GM12864 (cell line): ENCODE measurements around the gene ETV6.

Source experiments
- DNase-seq: peaks from one replicate; pipeline ENCODE4 v3.0.0-alpha.2; 2011; ENCODE audit warnings: low read depth
- H3K4me3 ChIP-seq: 2 replicates; pipeline ENCODE4 v1.5.1; 2011; ENCODE audit warnings: mild to moderate bottlenecking, low read depth, low read length, control low read depth
- TF ChIP-seq, protein P1 (sequence below): IDR thresholded peaks from 2 replicates; pipeline ENCODE4 v1.5.1; 2011; ENCODE audit warnings: low read depth, mild to moderate bottlenecking, moderate library complexity, low read length, control low read depth, inconsistent platforms; ENCODE audit errors: missing control alignments

The ETV6 gene

GRCh38 chr12:11688831-11689230, 39.4 kb downstream of the ETV6 start:
- DNase-seq, result no peak
- TF ChIP-seq, protein P1, sequence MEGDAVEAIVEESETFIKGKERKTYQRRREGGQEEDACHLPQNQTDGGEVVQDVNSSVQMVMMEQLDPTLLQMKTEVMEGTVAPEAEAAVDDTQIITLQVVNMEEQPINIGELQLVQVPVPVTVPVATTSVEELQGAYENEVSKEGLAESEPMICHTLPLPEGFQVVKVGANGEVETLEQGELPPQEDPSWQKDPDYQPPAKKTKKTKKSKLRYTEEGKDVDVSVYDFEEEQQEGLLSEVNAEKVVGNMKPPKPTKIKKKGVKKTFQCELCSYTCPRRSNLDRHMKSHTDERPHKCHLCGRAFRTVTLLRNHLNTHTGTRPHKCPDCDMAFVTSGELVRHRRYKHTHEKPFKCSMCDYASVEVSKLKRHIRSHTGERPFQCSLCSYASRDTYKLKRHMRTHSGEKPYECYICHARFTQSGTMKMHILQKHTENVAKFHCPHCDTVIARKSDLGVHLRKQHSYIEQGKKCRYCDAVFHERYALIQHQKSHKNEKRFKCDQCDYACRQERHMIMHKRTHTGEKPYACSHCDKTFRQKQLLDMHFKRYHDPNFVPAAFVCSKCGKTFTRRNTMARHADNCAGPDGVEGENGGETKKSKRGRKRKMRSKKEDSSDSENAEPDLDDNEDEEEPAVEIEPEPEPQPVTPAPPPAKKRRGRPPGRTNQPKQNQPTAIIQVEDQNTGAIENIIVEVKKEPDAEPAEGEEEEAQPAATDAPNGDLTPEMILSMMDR, result no peak
- no peak overlapping the region for H3K4me3 ChIP-seq

DNA sequence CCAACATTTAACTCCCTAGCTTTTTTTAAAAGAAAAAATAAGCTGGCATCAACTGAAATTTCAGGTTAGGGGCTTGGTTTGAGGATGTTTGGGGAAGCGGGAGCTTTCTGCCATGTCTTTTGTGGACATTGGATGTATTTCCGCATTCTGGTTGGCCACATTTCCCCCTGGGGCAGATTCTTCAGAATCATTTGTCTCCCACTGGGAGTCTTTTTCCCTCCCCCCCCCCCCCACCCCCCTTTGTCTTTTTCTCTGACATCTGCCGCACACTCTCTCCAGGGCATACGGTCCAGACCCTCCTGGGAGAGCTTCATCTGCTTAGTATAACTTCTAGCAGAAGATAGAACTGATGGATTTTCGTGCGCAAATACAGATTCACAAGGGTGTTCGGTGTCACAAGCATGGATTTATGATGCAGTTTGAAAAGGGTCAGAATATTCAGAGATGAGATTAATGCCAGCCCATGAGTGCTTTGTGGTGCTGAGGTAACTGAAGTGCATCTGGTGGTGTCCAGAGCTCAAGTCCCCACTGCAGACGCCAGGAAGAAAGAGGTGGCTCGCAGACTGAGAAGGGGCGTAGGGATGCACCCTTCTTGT, 40.2 kb downstream of the ETV6 start:
- no peak overlapping the region for H3K4me3 ChIP-seq
- DNase-seq, result no peak
- TF ChIP-seq, protein P1, result no peak

DNA sequence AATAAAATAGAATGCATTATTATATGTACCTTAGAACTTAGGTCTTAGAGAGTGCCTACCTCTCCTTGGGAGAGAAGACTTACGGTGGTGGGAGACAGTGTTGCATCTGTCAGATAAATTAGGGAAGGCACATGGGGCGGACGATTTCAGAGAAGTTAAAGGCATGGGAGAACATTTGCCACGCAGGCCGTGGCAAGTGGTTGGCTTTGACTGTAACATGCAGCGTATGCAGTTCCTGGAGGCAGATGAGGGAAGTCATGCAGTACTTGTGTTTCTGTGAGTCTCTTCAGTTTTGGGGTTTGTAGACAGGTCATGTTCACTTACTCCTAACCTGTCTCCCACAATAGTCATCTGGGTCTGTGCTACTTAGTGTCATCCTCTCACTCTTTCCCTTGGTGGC, 43.6 kb downstream of the ETV6 start:
- no peak overlapping the region for H3K4me3 ChIP-seq
- DNase-seq, result no peak
- TF ChIP-seq, protein P1, result no peak

GRCh38 chr12:11693601-11694000, 44.1 kb downstream of the ETV6 start:
- TF ChIP-seq, protein P1, result no peak
- no peak for DNase-seq

GRCh38 chr12:11694528-11694927, 45.1 kb downstream of the ETV6 start:
- no peak overlapping the region for H3K4me3 ChIP-seq
- no peak for DNase-seq
- TF ChIP-seq, protein P1, result no peak

More at GRCh38 chr12:11693601-11694000, 44.1 kb downstream of the ETV6 start:
- no peak overlapping the region for H3K4me3 ChIP-seq

DNA sequence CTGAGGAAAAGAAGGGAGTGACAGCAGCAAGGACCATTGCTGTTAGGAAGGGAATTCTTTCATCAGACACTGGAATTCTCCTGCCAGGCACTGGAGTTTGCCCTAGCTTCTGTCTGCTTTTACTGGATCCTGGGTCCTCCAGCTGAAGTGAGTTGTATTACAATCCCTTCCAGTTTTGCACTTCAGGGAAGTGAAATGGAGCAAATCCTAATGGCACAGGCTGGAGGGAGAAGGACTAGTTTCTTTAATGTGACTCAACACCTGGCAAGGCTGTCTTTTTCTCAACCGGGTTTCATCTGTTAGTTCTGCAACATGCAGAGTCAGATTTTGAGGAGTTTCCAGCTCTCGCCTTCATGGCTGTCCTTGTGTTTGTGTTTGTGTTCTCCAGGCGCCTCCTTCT, 45.8 kb downstream of the ETV6 start:
- H3K4me3 ChIP-seq, result no peak overlapping the region
- no peak for DNase-seq
- TF ChIP-seq, protein P1, result no peak

DNA sequence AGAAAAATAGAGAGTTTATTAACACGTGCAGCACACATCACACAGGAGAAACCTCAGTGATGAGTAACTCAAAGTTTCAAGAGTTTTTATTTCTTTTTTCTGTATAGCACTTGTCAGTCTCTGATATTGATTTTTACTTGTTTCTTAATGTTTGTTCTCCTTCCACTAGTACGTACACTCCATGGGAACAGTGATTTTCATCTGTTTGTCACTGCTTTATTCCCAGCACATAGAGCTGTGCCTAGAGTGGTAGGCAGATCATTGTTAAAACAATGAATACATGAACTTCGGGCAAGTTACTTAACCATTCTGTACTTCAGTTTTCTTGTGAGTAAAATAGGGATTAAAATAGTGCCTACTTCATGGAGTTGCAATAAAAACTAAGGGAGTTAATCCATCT, 46.6 kb downstream of the ETV6 start:
- H3K4me3 ChIP-seq, result no peak overlapping the region
- DNase-seq, result no peak
- TF ChIP-seq, protein P1, result no peak
